GM18868 (cell line): Measurements from ENCODE around the gene CEP192.
"Not testable (repeated sequence)": the region's sequence is repeated elsewhere in the genome, so short reads cannot be mapped to it uniquely, and the experiment has no call there.

ENCODE experiments used
- ATAC-seq: cut with Tn5 transposase; IDR thresholded peaks from one replicate; pipeline ENCODE4 v1.9.1; 2021; ENCODE audit warnings: mild to moderate bottlenecking, moderate library complexity; ENCODE audit not compliant: unreplicated experiment

CEP192 gene

GRCh38 chr18:13095466-13095865 is 104.3 kb downstream of the CEP192 start:
- no peak for ATAC-seq

- ATAC-seq, result no peak
Observed at GRCh38 chr18:13096232-13096631, 105.1 kb downstream of the CEP192 start.

GRCh38 chr18:13096719-13097118 is 105.6 kb downstream of the CEP192 start:
- no peak for ATAC-seq

GRCh38 chr18:13098104-13098503 is 106.9 kb downstream of the CEP192 start:
- ATAC-seq, result not testable (repeated sequence)

- no peak for ATAC-seq
Observed at GRCh38 chr18:13099113-13099512, 108.0 kb downstream of the CEP192 start.

DNA sequence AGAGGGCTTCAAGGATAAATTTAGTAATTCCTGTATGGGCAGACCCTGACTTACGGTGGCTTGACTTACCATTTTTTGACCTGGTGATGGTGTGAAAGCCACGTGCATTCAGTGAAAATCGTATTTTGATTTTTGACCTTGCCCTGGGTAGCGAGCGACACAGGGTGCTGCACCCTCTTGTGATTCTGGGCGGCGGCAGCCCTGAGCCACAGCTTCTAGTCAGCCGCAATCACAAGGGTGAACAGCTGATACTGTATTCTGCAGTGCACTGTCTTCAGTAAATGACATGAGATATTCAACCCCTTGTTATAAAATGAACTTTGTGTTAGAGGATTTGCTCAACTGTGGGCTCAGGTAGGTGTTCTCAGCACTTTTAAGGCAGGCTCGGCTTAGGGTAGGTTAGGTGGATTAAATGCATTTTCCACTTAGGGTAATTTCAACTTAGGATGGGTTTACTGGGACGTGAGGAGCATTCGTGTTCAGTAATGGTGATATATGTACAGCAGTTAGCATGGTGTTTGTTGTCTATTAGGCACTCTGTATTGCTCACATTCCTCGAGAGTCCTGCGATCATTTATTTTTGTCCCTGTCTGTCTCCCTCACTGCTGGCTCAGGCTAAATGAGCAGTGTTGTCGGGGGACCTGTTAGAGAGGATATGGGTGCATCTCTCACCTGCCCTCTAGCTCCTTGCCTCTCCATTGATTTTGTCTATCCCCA is 109.9 kb downstream of the CEP192 start:
- ATAC-seq, result no peak

- ATAC-seq, result no peak
Observed at GRCh38 chr18:13101659-13102197, 110.6 kb downstream of the CEP192 start.

DNA sequence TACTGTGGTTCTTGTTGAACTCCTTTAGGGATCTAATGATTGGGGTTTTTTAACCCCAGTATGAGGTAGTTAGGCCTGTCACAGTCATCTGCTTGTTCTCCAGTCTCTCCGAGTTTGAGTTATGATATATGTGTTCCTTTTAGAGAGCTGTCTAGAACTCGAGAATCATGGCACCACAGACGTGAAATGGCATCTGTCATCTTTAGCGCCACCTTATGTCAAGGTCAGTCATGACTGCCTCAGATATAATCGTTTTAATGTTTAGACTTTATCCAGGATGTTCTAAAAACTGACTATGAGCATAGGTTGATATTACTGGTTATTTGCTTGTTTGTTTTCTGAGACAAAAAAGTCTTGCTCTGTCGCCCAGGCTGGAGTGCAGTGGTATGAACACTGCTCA is 112.2 kb downstream of the CEP192 start:
- ATAC-seq, result no peak

DNA sequence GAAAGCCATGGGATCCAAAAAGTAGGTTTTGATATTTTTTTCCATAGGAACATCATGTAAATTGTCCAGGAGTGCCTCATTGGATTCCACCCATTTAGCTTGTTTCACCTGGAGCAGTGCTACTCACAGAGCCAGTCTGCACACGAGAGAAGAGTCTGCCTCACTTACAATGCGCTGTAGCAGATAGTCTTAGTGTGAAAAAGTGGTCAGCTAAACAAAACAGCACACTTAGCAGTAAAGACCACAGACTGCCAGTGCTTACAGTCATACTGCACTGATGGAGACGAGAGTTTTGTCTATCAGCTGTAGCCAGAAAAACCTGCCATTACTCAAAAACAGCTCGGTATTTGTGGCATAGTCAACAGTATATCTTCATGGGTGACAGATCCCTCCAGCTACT is 113.9 kb downstream of the CEP192 start:
- no peak for ATAC-seq

DNA sequence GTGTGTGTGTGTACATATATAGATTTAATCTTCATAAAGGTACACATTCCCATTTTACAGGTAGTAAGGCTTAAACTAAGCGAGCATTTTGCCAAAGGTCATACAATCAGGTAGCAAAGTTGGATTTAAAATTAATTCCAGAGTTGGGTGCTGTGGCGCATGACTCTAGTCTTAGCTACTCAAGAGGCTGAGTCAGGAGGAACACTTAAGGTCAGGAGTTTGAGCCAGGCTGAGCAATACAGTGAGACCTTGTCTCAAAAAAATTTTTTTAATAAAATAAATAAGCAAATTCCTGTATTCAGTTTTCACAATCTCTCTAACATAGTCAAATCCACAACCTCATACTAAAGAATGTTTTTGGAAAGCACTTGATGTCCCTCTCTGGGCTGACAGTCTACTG is 115.9 kb downstream of the CEP192 start:
- no peak for ATAC-seq

DNA sequence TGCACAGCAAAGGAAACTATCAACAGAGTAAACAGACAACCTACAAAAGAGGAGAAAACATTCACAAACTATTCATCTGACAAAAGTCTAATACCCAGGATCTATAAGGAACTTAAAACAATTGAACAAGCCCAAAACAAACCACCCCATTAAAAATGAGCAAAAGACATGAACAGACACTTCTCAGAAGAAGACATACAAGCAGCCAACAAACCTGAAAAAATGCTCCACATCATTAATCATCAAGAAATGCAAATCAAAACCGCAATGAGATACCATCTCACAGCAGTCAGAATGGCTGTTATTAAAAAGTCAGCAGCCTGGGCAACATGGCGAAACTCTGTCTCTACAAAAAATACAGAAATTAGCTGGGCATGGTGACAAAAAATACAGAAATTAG is 117.2 kb downstream of the CEP192 start:
- ATAC-seq, result no peak

DNA sequence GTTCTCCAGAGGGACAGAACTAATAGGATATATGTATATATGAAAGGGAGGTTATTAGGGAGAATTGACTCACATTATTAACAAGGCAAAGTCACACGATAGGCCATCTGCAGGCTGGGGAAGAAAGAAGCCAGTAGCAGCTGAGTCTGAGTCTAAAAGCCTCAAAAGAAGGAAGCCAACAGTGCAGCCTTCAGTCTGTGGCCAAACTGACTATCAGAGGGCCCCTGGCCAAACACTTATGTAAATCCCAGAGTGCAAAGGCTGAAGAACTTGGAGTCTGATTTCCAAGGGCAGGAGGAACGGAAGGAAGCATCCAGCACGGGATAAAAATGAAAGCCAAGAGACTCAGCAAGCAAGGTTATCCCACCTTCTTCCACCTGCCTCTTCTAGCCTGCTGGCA is 119.4 kb downstream of the CEP192 start:
- ATAC-seq, result no peak

DNA sequence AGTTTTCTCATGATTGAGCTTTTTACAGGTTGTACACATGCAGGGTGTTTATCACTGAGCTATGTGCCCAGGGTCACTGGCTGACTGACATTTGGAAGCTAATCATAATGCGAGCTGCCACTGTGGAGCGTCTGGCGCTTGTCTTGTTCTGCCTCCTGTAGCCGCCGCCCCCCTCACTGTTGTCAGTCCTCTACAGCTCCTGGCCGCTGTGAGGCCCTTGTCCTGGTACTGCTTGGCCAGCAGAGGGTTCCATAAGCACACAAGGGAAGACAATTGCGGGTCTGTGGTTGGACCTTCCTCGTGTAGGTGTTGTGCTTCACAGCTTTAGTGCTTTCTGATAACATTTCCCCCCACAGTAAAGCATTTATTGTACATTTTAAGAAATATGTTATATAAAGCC is 121.8 kb downstream of the CEP192 start:
- no peak for ATAC-seq

- ATAC-seq, result no peak
Observed at GRCh38 chr18:13120255-13120654, 129.1 kb downstream of the CEP192 start.

DNA sequence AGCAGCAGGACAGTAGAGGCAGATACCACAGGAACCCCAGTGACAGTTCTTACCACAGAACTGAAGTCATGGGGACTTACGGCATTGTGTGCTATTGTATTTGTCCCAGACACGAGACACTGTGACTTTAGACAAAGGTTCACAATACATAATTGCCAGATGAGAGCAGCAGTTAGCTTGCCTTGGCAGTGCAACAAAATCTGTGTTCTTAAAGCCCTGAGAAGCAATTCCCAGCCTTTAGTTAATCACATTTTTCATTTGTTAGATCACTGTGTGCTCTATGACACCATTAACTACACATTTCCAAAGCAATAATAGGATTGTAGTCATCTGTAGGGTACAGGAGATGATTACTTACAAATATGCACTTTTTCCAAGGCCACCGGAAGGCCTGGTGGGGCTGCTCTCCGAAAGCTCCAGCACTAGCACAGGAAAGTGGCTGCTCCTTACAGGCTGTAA is 129.8 kb downstream of the CEP192 start:
- ATAC-seq, result no peak

- ATAC-seq, result no peak
Observed at GRCh38 chr18:13124411-13124810, 133.2 kb downstream of the CEP192 start.

GRCh38 chr18:13125191-13125590 is 134.0 kb downstream of the CEP192 start:
- ATAC-seq, result no peak

DNA sequence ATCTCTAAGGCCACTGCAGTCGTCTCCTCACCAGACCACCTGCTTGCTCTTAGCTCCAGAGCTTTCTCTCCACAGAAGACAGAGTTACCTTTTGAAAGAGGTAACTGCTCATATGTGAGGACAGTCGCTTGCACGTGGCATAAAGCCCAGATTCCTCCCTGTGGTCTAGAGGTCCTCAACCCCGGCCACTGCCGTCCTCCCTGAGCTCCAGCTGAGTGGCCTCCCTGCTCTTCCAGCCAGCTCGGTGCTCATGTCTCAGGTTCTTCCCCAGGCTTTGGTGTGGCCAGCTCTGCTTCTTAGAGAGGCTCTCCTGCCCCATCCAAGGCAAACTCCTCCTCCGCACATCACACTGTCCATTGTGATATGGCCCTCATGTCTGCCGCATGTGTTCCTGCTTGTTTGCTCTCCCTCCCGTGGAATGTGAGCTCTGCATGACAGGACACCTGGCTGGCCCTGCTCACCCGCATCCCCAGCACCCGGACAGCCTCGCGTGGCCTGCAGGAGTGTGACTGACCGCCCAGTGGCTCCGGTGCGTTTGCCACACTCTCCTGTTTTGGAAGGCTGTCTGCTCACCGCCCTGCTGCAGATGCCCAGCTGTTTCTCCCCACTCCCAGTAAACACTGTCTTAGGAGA is 135.9 kb downstream of the CEP192 start:
- no peak for ATAC-seq

GRCh38 chr18:13131283-13131682 is 140.1 kb downstream of the CEP192 start:
- no peak for ATAC-seq

DNA sequence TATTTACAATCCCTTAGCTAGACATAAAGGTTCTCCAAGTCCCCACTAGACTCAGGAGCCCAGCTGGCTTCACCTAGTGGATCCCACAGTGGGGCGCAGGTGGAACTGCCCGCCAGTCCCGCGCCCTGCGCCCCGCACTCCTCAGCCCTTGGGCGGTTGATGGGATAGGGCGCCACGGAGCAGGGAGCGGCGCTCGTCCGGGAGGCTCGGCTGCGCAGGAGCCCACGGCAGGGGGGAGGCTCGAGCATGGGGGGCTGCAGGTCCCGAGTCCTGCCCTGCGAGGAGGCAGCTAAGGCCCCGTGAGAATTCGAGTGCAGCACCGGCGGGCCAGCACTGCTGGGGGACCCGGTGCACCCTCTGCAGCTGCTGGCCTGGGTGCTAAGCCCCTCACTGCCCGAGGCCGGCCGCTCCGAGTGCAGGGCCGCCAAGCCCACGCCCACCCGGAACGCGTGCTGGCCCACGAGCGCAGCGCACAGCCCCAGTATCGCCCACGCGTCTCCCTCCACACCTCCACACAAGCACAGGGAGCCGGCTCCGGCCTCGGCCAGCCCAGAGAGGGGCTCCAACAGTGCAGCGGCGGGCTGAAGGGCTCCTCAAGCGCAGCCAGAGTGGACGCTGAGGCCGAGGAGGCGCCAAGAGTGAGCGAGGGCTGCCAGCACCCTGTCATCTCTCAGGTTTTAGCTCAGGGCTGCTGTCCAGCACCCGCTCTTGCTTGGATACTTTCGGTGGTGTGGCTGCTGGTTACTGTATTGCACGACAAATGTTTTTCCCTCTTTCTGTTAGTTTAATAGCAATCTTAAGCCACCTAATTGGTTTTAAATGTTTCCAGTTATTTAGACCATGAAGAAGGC is 143.6 kb downstream of the CEP192 start:
- ATAC-seq, result no peak
